Measurements from ENCODE around the gene MEIOSIN. TPM values are rescaled to one million over a fixed set of nuclear protein-coding genes. Genes with fewer than 3 reads are reported as not detected.

The MEIOSIN gene
- total RNA-seq, 2 donors from 2014 or later, result not detected

DNA sequence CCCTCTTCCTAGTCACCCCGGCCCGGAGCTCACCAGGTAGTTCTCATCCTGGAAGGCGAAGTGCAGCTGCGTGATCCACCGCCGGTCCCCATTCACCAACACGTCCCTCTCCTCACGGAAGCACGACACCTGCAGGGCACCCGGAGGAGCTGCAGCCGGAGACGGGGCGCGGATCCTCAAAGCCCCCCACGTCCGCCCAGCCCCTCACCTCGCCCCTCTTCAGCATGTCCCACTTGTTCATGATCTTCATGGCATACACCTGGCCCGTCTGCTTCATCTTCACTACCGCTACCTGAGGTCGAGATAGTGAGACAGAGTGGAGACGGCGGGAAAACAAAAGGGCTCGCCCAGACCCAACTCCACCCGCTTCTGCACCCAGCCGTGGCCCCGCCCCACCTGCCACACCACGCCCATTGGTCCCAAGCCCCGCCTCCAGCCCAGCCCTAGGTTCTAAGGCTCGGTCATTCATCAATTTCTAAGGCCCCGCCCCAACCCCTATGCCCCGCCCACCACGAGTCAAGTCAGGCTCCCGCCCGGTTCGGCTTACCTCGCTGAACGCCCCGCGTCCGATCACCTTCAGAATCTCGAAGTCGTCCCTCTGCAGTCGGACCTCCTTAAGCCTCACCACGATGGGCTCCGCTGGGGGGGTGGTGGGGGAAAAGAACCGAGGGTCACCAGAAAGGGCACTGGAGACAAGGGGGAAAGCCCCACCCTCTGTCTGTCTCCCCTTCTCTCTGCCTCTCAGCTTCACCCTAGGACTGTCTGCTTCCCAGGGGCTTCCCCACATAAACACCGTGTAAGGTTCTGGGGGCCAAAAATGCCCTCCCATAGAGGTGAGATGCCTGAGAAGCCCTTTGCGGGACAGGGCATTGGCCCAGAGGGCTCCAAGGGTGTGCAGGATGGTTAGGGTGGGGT is 46.2 kb downstream of the MEIOSIN start:
- Mint-ChIP-seq H3K27ac (peak overlapping the region; percentile 75), H3K9me3 (no peaks in the 10 kb centered on the region), H3K4me1 (peaks cover 9% of the 10 kb centered on the region), H3K27me3 (ENCODE audit: insufficient read depth) (peaks cover 6% of the 10 kb centered on the region), H3K36me3 (ENCODE audit: low read depth) (peaks cover 35% of the 10 kb centered on the region), H3K4me3 (peak overlapping the region; percentile 50)
- Histone ChIP-seq H3K36me3 (ENCODE audit: control insufficient read depth, insufficient read depth, low read length) (peaks cover 21% of the 10 kb centered on the region), H3K9ac (ENCODE audit: extremely low read depth, low read length, poor library complexity, severe bottlenecking) (no peak overlapping the region), H3K27me3 (ENCODE audit: control insufficient read depth, insufficient read depth, low read length, poor library complexity, severe bottlenecking) (no peaks in the 10 kb centered on the region), H3K4me3 (ENCODE audit: low read length) (peak overlapping the region; percentile 63), H3K27ac (ENCODE audit: low read depth, low read length) (no peak overlapping the region), H3K9me3 (ENCODE audit: control insufficient read depth, low read length) (no peaks in the 10 kb centered on the region), H3K4me1 (ENCODE audit: control insufficient read depth, insufficient read depth, low read length) (peaks cover 11% of the 10 kb centered on the region)
- DNase-seq, result peak; percentile 100
- TF ChIP-seq CTCF (conservative IDR thresholded peaks at IDR 0.05), result peak; percentile 90
- 4 to 9% methylated on average over 21 to 48 of the region's 48 CpGs for WGBS, 2 experiments (ENCODE audit: insufficient coverage in 1 of 2, insufficient read length in 1 of 2)

DNA sequence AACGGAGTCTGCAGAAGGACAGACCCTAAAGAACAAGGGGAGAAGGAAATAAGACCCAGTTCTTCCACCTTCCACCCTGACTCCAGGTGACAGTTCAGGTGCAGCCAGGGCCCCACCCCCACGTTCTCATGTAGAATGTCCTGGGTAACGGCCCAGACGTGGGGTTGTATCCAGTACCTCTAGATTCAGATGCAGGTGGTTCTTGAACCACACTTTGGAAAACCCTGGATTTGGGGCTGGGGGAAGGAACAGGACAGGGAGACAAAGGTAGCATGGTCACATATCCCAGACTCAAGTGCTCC is 46.9 kb downstream of the MEIOSIN start:
- no peak for TF ChIP-seq CTCF (conservative IDR thresholded peaks at IDR 0.05)
- 69 to 77% methylated on average over 3 to 4 of the region's 4 CpGs for WGBS, 2 experiments (ENCODE audit: insufficient coverage in 1 of 2, insufficient read length in 1 of 2)
- Histone ChIP-seq H3K4me3 (ENCODE audit: low read length) (no peak overlapping the region), H3K27me3 (ENCODE audit: control insufficient read depth, insufficient read depth, low read length, poor library complexity, severe bottlenecking) (no peaks in the 10 kb centered on the region), H3K9ac (ENCODE audit: extremely low read depth, low read length, poor library complexity, severe bottlenecking) (no peak overlapping the region), H3K4me1 (ENCODE audit: control insufficient read depth, insufficient read depth, low read length) (peaks cover 11% of the 10 kb centered on the region), H3K36me3 (ENCODE audit: control insufficient read depth, insufficient read depth, low read length) (peaks cover 21% of the 10 kb centered on the region), H3K27ac (ENCODE audit: low read depth, low read length) (no peak overlapping the region), H3K9me3 (ENCODE audit: control insufficient read depth, low read length) (no peaks in the 10 kb centered on the region)
- DNase-seq, result peak; percentile 65
- Mint-ChIP-seq H3K27me3 (ENCODE audit: insufficient read depth) (peaks cover 6% of the 10 kb centered on the region), H3K27ac (no peak overlapping the region), H3K36me3 (ENCODE audit: low read depth) (peaks cover 29% of the 10 kb centered on the region), H3K4me1 (peaks cover 9% of the 10 kb centered on the region), H3K9me3 (no peaks in the 10 kb centered on the region), H3K4me3 (no peak overlapping the region)

DNA sequence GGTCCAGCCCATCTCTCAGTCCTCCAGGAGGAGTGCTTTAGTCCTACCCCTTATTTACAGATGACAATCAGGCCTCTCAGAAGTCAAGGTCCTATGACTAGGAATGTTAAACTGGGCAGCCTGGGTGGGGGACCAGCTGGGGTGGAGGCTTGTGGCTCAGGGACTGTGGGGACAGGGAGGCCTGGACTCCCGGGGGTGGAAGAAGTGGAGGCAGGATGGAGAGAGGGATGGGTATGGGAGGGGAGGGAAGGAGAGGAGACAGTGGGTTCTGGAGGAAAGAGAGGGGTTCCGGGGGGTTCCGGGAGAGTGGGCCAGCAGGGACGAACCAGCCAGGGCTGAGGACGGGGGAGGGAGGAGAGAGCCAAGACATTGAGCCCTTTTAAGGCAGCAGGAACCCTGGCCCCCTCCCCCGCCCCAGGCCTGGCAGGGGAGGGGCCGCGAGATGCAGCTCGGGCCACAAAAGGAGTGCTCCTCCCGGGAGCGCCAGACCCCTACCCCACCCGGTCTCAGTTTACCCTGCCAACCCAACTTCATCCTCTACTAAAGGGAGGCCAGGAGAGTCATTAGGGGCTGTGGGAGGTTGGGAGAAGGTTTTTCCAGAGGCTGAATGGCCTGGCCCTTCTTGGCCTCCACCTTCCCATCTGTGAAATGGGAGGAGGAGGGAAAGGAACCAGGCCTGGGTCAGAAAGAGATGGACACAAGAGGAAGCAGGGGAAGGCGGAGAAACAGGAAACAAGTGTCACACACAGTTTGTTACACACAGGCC is 47.4 kb downstream of the MEIOSIN start:
- no peaks in the 10 kb centered on the region for H3K9me3 ChIP-seq (ENCODE audit: control insufficient read depth, low read length)
- H3K27ac ChIP-seq (ENCODE audit: low read depth, low read length), result no peak overlapping the region
- no peak overlapping the region for H3K4me3 ChIP-seq (ENCODE audit: low read length)
- Mint-ChIP-seq H3K4me3 (no peak overlapping the region), H3K36me3 (ENCODE audit: low read depth) (peaks cover 31% of the 10 kb centered on the region), H3K27me3 (ENCODE audit: insufficient read depth) (peaks cover 6% of the 10 kb centered on the region), H3K4me1 (peaks cover 9% of the 10 kb centered on the region), H3K27ac (no peak overlapping the region), H3K9me3 (no peaks in the 10 kb centered on the region)
- H3K4me1 ChIP-seq (ENCODE audit: control insufficient read depth, insufficient read depth, low read length), result peaks cover 11% of the 10 kb centered on the region
- WGBS, 2 experiments (ENCODE audit: insufficient coverage in 1 of 2, insufficient read length in 1 of 2), result 53 to 100% methylated on average over 1 to 9 of the region's 13 CpGs
- DNase-seq, result no peak
- H3K36me3 ChIP-seq (ENCODE audit: control insufficient read depth, insufficient read depth, low read length), result peaks cover 21% of the 10 kb centered on the region
- no peak for TF ChIP-seq CTCF (conservative IDR thresholded peaks at IDR 0.05)
- no peaks in the 10 kb centered on the region for H3K27me3 ChIP-seq (ENCODE audit: control insufficient read depth, insufficient read depth, low read length, poor library complexity, severe bottlenecking)
- no peak overlapping the region for H3K9ac ChIP-seq (ENCODE audit: extremely low read depth, low read length, poor library complexity, severe bottlenecking)
